Measurements from ENCODE around the gene PPP2R1A.

DNA sequence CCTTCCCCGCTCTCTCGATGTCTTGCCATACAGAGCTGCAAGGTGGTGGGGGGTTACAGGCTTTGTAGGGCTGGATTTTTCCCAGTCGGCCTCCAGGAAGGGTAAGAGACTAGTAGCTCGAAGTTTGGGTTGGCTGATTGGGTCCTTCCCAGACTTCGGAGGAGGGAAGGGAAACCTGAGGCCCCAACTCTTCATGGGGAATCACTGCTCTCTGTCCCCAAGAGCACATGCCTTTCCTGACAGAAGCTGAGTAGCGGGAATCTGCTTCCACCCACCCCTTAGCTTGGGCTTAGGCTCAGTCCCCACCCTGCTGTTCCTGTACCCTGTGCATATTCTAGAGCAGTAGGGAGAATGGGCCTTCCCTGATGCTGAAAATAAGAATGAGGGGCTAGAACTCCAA, 39.7 kb downstream of the PPP2R1A start:
- TF ChIP-seq, protein P1, sequence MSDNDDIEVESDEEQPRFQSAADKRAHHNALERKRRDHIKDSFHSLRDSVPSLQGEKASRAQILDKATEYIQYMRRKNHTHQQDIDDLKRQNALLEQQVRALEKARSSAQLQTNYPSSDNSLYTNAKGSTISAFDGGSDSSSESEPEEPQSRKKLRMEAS (IDR thresholded peaks at IDR 0.05; ENCODE audit: insufficient read depth, insufficient read length): no peak
- TF ChIP-seq EZH2 (IDR thresholded peaks at IDR 0.05; ENCODE audit: borderline replicate concordance, low read depth, low read length, severe bottlenecking) (no peak), JUN (IDR thresholded peaks at IDR 0.05; ENCODE audit: borderline replicate concordance, insufficient read depth, insufficient read length, low read depth) (no peak), POLR2AphosphoS5 (IDR thresholded peaks at IDR 0.05; ENCODE audit: insufficient read depth, low read depth, low read length) (no peak)
- TF ChIP-seq, protein P2, sequence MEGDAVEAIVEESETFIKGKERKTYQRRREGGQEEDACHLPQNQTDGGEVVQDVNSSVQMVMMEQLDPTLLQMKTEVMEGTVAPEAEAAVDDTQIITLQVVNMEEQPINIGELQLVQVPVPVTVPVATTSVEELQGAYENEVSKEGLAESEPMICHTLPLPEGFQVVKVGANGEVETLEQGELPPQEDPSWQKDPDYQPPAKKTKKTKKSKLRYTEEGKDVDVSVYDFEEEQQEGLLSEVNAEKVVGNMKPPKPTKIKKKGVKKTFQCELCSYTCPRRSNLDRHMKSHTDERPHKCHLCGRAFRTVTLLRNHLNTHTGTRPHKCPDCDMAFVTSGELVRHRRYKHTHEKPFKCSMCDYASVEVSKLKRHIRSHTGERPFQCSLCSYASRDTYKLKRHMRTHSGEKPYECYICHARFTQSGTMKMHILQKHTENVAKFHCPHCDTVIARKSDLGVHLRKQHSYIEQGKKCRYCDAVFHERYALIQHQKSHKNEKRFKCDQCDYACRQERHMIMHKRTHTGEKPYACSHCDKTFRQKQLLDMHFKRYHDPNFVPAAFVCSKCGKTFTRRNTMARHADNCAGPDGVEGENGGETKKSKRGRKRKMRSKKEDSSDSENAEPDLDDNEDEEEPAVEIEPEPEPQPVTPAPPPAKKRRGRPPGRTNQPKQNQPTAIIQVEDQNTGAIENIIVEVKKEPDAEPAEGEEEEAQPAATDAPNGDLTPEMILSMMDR (IDR thresholded peaks at IDR 0.05; ENCODE audit: extremely low read depth in 1 of 2, insufficient read depth in 1 of 2, low read depth in 1 of 2, low read length in 2 of 2): no peak
